ENCODE data around the gene KISS1R. TPM values are rescaled to one million over a fixed set of nuclear protein-coding genes. Genes with fewer than 3 reads are reported as not detected.

KISS1R gene
- total RNA-seq, 1 experiment from 2014 or later = not detected

GRCh38 chr19:892894-893689 is 24.0 kb upstream of the KISS1R start, which contains the start of the genes MED16 and RNU6-9:
MED16 (minus strand) TSS chr19:893187; CDS start chr19:891131, 2,056 bp downstream.
RNU6-9 (plus strand) TSS chr19:893484.
- peak; percentile 83 for DNase-seq
- no TSS peak for BruUV-seq (replicated peaks)
- intact Hi-C loops (cut with micrococcal nuclease; ENCODE audit: unreplicated experiment) = no loop called here
- TF ChIP-seq, protein P1, sequence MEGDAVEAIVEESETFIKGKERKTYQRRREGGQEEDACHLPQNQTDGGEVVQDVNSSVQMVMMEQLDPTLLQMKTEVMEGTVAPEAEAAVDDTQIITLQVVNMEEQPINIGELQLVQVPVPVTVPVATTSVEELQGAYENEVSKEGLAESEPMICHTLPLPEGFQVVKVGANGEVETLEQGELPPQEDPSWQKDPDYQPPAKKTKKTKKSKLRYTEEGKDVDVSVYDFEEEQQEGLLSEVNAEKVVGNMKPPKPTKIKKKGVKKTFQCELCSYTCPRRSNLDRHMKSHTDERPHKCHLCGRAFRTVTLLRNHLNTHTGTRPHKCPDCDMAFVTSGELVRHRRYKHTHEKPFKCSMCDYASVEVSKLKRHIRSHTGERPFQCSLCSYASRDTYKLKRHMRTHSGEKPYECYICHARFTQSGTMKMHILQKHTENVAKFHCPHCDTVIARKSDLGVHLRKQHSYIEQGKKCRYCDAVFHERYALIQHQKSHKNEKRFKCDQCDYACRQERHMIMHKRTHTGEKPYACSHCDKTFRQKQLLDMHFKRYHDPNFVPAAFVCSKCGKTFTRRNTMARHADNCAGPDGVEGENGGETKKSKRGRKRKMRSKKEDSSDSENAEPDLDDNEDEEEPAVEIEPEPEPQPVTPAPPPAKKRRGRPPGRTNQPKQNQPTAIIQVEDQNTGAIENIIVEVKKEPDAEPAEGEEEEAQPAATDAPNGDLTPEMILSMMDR (IDR thresholded peaks at IDR 0.05; ENCODE audit: unreplicated experiment) = no peak
- Mint-ChIP-seq H3K4me1 (ENCODE audit: low read depth, unreplicated experiment) (no peaks in the 10 kb centered on the region), H3K4me3 (ENCODE audit: low read depth, unreplicated experiment) (peak within 1 kb of the TSS; percentile 78), H3K27me3 (ENCODE audit: unreplicated experiment) (no peaks in the 10 kb centered on the region), H3K9me3 (ENCODE audit: low read depth, unreplicated experiment) (no peaks in the 10 kb centered on the region), H3K27ac (ENCODE audit: unreplicated experiment) (peak within 1 kb of the TSS; percentile 99), H3K36me3 (ENCODE audit: insufficient read depth, unreplicated experiment) (peaks cover 56% of the 10 kb centered on the region)
- CTCF ChIA-PET = no interaction called here

DNA sequence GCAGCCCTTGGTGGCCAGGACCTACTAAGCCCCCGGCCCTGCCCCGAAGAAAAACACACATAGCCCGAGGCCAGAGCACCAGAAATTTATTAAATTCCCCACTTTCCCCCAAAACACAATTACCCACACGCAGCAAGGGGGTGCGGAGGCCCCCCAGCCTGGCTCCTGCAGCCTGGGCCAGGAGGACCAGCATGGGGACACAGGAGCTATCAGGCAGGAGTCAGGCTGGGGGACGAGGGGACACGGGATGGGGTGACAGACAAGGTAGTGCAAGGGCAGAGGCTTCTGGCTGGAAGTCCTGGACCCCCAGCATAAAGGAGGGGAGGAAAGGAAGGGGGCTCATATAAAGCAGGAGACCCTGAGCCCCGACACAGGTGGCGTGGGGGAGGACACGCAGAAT is 20.7 kb upstream of the KISS1R start:
- TF ChIP-seq, protein P1 (IDR thresholded peaks at IDR 0.05; ENCODE audit: unreplicated experiment) = no peak
- DNase-seq = no peak
- no peak overlapping the region for H3K4me3 Mint-ChIP-seq (ENCODE audit: low read depth, unreplicated experiment)
- peaks cover 53% of the 10 kb centered on the region for H3K36me3 Mint-ChIP-seq (ENCODE audit: insufficient read depth, unreplicated experiment)
- intact Hi-C loops (cut with micrococcal nuclease; ENCODE audit: unreplicated experiment) = no loop called here
- no peaks in the 10 kb centered on the region for H3K27me3 Mint-ChIP-seq (ENCODE audit: unreplicated experiment)
- CTCF ChIA-PET = interaction anchor here (1.3 kb wide), 1 partner anchor 12 kb away, joined by 4 read pairs; no protein-coding TSS in a partner anchor
- no peak overlapping the region for H3K27ac Mint-ChIP-seq (ENCODE audit: unreplicated experiment)
- H3K4me1 Mint-ChIP-seq (ENCODE audit: low read depth, unreplicated experiment) = no peaks in the 10 kb centered on the region
- H3K9me3 Mint-ChIP-seq (ENCODE audit: low read depth, unreplicated experiment) = no peaks in the 10 kb centered on the region
- no TSS peak for BruUV-seq (replicated peaks)

- H3K27ac Mint-ChIP-seq (ENCODE audit: unreplicated experiment) = no peak overlapping the region
- no peak for DNase-seq
- H3K36me3 Mint-ChIP-seq (ENCODE audit: insufficient read depth, unreplicated experiment) = peaks cover 56% of the 10 kb centered on the region
- TF ChIP-seq, protein P1 (IDR thresholded peaks at IDR 0.05; ENCODE audit: unreplicated experiment) = no peak
- BruUV-seq (replicated peaks) = TSS peak; percentile 82
- no peaks in the 10 kb centered on the region for H3K27me3 Mint-ChIP-seq (ENCODE audit: unreplicated experiment)
- H3K4me1 Mint-ChIP-seq (ENCODE audit: low read depth, unreplicated experiment) = no peaks in the 10 kb centered on the region
- CTCF ChIA-PET = interaction anchor here (1.3 kb wide), 1 partner anchor 12 kb away, joined by 4 read pairs; no protein-coding TSS in a partner anchor
- no peaks in the 10 kb centered on the region for H3K9me3 Mint-ChIP-seq (ENCODE audit: low read depth, unreplicated experiment)
- H3K4me3 Mint-ChIP-seq (ENCODE audit: low read depth, unreplicated experiment) = no peak overlapping the region
- intact Hi-C loops (cut with micrococcal nuclease; ENCODE audit: unreplicated experiment) = no loop called here
Measured at GRCh38 chr19:896999-897398, 20.1 kb upstream of the KISS1R start.

DNA sequence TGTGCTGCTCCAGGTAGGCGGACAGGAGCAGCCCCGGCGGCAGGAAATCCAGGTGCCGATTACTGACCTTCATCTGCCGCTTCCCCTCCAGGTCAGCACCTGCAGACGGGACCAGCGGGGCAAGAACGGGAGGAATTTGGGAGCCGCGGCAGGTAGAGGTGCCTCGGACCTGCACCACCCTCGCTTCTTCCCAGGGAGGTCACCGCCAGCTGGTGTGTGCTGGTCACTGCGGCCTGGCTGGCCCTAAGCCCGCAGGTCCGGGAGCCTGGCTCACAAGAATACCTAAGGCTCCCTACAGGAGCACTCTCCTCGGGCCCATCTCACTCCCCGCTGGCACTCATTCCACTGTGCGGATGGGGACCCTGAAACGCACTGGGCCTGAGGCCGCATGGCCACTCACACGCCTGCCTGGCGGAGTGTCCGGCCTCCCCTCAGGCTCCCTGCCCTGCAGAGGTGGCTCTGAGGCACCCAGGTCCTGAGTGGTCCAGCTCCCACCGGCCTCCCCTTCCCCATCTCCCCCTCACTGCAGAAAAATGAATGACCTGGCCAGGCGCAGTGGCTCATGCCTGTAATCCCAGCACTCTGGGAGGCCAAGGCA is 19.6 kb upstream of the KISS1R start:
- BruUV-seq (replicated peaks) = no TSS peak
- H3K36me3 Mint-ChIP-seq (ENCODE audit: insufficient read depth, unreplicated experiment) = peaks cover 51% of the 10 kb centered on the region

More for the DNA sequence above, 19.6 kb upstream of the KISS1R start:
- DNase-seq = no peak
- H3K27me3 Mint-ChIP-seq (ENCODE audit: unreplicated experiment) = no peaks in the 10 kb centered on the region
- TF ChIP-seq, protein P1 (IDR thresholded peaks at IDR 0.05; ENCODE audit: unreplicated experiment) = no peak
- H3K27ac Mint-ChIP-seq (ENCODE audit: unreplicated experiment) = no peak overlapping the region
- CTCF ChIA-PET = interaction anchor here (1.3 kb wide), 1 partner anchor 11 kb away, joined by 4 read pairs; no protein-coding TSS in a partner anchor
- H3K4me3 Mint-ChIP-seq (ENCODE audit: low read depth, unreplicated experiment) = no peak overlapping the region
- no peaks in the 10 kb centered on the region for H3K4me1 Mint-ChIP-seq (ENCODE audit: low read depth, unreplicated experiment)
- intact Hi-C loops (cut with micrococcal nuclease; ENCODE audit: unreplicated experiment) = no loop called here
- H3K9me3 Mint-ChIP-seq (ENCODE audit: low read depth, unreplicated experiment) = no peaks in the 10 kb centered on the region

All from Calu3 (cell line).